Memory B cell (primary cell): ENCODE results near the gene KCNIP2.
A peak's percentile ranks its signal among the peaks of the same experiment; 100 is the strongest.

Experiments used
- ATAC-seq: fragments of 150-1000 bp; cut with Tn5 transposase; 2 replicates; pipeline ENCODE4 v1.10.0; 2021; ENCODE audit warnings: low read depth, mild to moderate bottlenecking, moderate library complexity
- DNase-seq, 2 donors: peaks; one replicate each; pipeline ENCODE4 v3.0.0; 2022; ENCODE audit warnings: low spot score in 2 of 2
- H3K27ac Mint-ChIP-seq: one replicate; pipeline ENCODE4 v1.8.0; 2022; ENCODE audit warnings: mild to moderate bottlenecking, moderate library complexity, mixed read lengths
- H3K27me3 Mint-ChIP-seq: one replicate; pipeline ENCODE4 v1.8.0; 2022; ENCODE audit warnings: mixed read lengths
- H3K36me3 Mint-ChIP-seq: one replicate; pipeline ENCODE4 v1.8.0; 2022; ENCODE audit warnings: mild to moderate bottlenecking, mixed read lengths
- H3K4me1 Mint-ChIP-seq: one replicate; pipeline ENCODE4 v1.8.0; 2022; ENCODE audit warnings: mixed read lengths
- H3K4me3 Mint-ChIP-seq: one replicate; pipeline ENCODE4 v1.8.0; 2022; ENCODE audit warnings: mild to moderate bottlenecking, moderate library complexity, mixed read lengths
- H3K9me3 Mint-ChIP-seq: one replicate; pipeline ENCODE4 v1.8.0; 2022; ENCODE audit warnings: mixed read lengths

KCNIP2 gene

DNA sequence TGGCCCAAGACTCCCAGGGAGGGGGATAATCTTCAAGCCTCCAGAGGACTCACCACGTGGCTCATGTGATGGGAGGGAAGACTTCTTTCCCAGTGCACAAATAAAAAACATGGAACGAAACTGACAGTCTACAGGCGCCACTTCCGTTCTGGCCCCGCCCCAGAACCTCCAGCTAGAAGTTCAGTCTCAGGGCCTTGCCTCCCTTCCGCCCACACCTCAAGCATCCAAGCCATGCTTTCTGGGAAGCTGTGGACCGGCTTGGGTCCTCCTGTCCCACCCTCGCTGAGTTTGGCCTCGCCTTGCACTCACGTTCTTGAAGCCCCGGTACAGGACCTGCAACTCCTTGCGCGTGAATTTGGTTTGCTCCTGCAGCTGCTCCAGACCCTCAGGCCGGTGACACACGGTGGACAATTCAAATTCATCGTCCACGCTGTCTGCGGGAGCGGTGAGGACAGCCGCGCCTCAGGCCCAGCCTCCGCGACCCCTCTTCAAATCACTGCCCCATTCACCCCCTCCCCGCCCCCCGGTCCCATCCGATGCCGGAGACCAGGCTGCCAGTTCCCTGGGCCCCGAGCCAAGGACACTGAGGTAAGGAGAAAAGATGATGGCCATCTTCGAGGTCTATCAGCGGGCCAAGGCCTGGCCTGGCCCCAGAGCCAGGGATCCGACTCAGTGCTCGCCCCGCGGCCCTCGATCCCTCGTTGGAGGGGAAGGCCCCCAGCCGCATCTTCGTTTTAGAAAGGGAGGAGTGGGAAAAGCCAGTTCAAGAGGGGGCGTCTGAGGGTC, 14.6 kb downstream of the KCNIP2 start:
- Mint-ChIP-seq H3K27me3 (no peaks in the 10 kb centered on the region), H3K4me1 (peaks cover 31% of the 10 kb centered on the region), H3K4me3 (peak overlapping the region; percentile 4), H3K36me3 (no peaks in the 10 kb centered on the region), H3K27ac (no peak overlapping the region), H3K9me3 (no peaks in the 10 kb centered on the region)
- DNase-seq (no peak), ATAC-seq (no peak)

- no peak overlapping the region for H3K4me3 Mint-ChIP-seq
- no peaks in the 10 kb centered on the region for H3K36me3 Mint-ChIP-seq
- no peak overlapping the region for H3K27ac Mint-ChIP-seq
Measured at GRCh38 chr10:101827919-101828600, 15.5 kb downstream of the KCNIP2 start.

GRCh38 chr10:101826852-101827434, 16.7 kb downstream of the KCNIP2 start:
- no peak for DNase-seq
- Mint-ChIP-seq H3K27me3 (no peaks in the 10 kb centered on the region), H3K4me3 (no peak overlapping the region), H3K36me3 (peaks cover 3% of the 10 kb centered on the region), H3K9me3 (no peaks in the 10 kb centered on the region), H3K27ac (no peak overlapping the region), H3K4me1 (peaks cover 20% of the 10 kb centered on the region)
- ATAC-seq, result no peak

More at GRCh38 chr10:101827919-101828600, 15.5 kb downstream of the KCNIP2 start:
- no peak for ATAC-seq
- peaks cover 24% of the 10 kb centered on the region for H3K4me1 Mint-ChIP-seq
- no peak for DNase-seq
- no peaks in the 10 kb centered on the region for H3K9me3 Mint-ChIP-seq
- no peaks in the 10 kb centered on the region for H3K27me3 Mint-ChIP-seq

- Mint-ChIP-seq H3K4me1 (peaks cover 7% of the 10 kb centered on the region), H3K27me3 (no peaks in the 10 kb centered on the region), H3K9me3 (no peaks in the 10 kb centered on the region), H3K36me3 (peaks cover 5% of the 10 kb centered on the region), H3K27ac (no peak overlapping the region), H3K4me3 (no peak overlapping the region)
- ATAC-seq (no peak), DNase-seq (no peak)
Measured at GRCh38 chr10:101824736-101825135, 18.9 kb downstream of the KCNIP2 start.

DNA sequence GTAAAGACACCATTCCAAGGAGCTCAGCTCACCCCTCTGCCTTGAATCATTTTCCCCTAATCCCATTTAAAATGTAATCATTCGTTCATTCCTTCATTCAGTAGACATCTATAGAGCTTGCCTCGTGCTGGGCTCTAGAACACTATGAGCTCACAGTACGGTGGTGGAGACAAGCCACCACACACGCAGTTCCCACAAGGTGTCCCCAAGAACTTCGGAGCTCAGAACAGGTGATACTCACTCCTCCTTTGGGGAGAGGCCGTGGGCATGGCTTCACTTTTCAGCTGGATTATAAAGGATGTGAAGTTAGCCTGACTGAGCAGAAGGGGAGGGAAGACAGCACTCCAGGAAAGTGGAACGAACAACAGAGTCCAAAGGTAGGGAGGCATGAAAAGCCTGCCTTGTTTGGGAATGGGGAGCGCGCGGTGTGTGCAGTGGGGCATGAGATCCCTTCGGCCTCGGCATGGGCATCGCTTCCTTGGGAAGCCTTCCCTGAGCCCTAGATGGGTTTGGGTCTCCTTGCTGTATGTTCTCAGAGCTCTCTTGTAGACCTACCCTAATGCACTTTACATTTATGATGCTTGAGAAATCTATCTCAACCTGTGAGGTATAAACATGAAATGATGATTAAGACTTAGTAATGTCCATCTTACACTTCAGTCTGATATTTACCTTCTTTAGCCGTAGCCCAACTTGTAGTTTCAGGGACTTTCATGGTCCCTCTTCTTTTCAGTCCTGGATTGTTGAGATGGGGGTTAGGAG, 24.5 kb downstream of the KCNIP2 start:
- H3K27ac Mint-ChIP-seq, result peak overlapping the region; percentile 95
- no peak for DNase-seq
- peaks cover 27% of the 10 kb centered on the region for H3K4me1 Mint-ChIP-seq
- no peaks in the 10 kb centered on the region for H3K9me3 Mint-ChIP-seq
- H3K27me3 Mint-ChIP-seq, result no peaks in the 10 kb centered on the region
- peak overlapping the region; percentile 95 for H3K4me3 Mint-ChIP-seq
- peaks cover 9% of the 10 kb centered on the region for H3K36me3 Mint-ChIP-seq
- peak; percentile 6 for ATAC-seq

GRCh38 chr10:101818119-101818871, 25.3 kb downstream of the KCNIP2 start, which contains the start of gene OGA:
Gene OGA (minus strand): TSS chr10:101818444. CDS start chr10:101818022, 422 bp downstream.
- H3K27me3 Mint-ChIP-seq, result no peaks in the 10 kb centered on the region
- H3K4me1 Mint-ChIP-seq, result peaks cover 30% of the 10 kb centered on the region
- ATAC-seq (peak; percentile 86), DNase-seq (peak; percentile 86 to 93)
- no peaks in the 10 kb centered on the region for H3K9me3 Mint-ChIP-seq
- peak within 1 kb of the TSS; percentile 95 for H3K4me3 Mint-ChIP-seq
- peaks cover 9% of the 10 kb centered on the region for H3K36me3 Mint-ChIP-seq
- H3K27ac Mint-ChIP-seq, result peak within 1 kb of the TSS; percentile 95

GRCh38 chr10:101817337-101818118, 26.1 kb downstream of the KCNIP2 start:
- peak; percentile 0 for ATAC-seq
- H3K9me3 Mint-ChIP-seq, result no peaks in the 10 kb centered on the region
- peak overlapping the region; percentile 95 for H3K4me3 Mint-ChIP-seq
- H3K27me3 Mint-ChIP-seq, result no peaks in the 10 kb centered on the region
- peak overlapping the region; percentile 95 for H3K27ac Mint-ChIP-seq
- DNase-seq, result no peak
- peaks cover 31% of the 10 kb centered on the region for H3K4me1 Mint-ChIP-seq
- H3K36me3 Mint-ChIP-seq, result peaks cover 9% of the 10 kb centered on the region

GRCh38 chr10:101816913-101817336, 26.7 kb downstream of the KCNIP2 start:
- H3K36me3 Mint-ChIP-seq, result peaks cover 9% of the 10 kb centered on the region
- H3K4me1 Mint-ChIP-seq, result peaks cover 31% of the 10 kb centered on the region
- no peaks in the 10 kb centered on the region for H3K27me3 Mint-ChIP-seq
- peak overlapping the region; percentile 95 for H3K27ac Mint-ChIP-seq
- ATAC-seq (no peak), DNase-seq (no peak)
- H3K9me3 Mint-ChIP-seq, result no peaks in the 10 kb centered on the region
- peak overlapping the region; percentile 95 for H3K4me3 Mint-ChIP-seq

GRCh38 chr10:101816376-101816775, 27.2 kb downstream of the KCNIP2 start:
- H3K9me3 Mint-ChIP-seq, result no peaks in the 10 kb centered on the region
- peak overlapping the region; percentile 95 for H3K4me3 Mint-ChIP-seq
- peaks cover 27% of the 10 kb centered on the region for H3K4me1 Mint-ChIP-seq
- H3K27me3 Mint-ChIP-seq, result no peaks in the 10 kb centered on the region
- H3K27ac Mint-ChIP-seq, result peak overlapping the region; percentile 95
- peaks cover 6% of the 10 kb centered on the region for H3K36me3 Mint-ChIP-seq
- ATAC-seq (no peak), DNase-seq (no peak)

- Mint-ChIP-seq H3K4me1 (peaks cover 28% of the 10 kb centered on the region), H3K27me3 (no peaks in the 10 kb centered on the region), H3K4me3 (peak overlapping the region; percentile 95), H3K36me3 (peaks cover 11% of the 10 kb centered on the region), H3K27ac (peak overlapping the region; percentile 95), H3K9me3 (no peaks in the 10 kb centered on the region)
- DNase-seq (no peak), ATAC-seq (peak; percentile 30)
Measured at GRCh38 chr10:101814466-101815071, 29.0 kb downstream of the KCNIP2 start.

GRCh38 chr10:101812606-101813005, 31.0 kb downstream of the KCNIP2 start:
- H3K4me1 Mint-ChIP-seq, result peaks cover 21% of the 10 kb centered on the region
- H3K27ac Mint-ChIP-seq, result peak overlapping the region; percentile 55
- no peak overlapping the region for H3K4me3 Mint-ChIP-seq
- no peaks in the 10 kb centered on the region for H3K9me3 Mint-ChIP-seq
- H3K36me3 Mint-ChIP-seq, result peaks cover 10% of the 10 kb centered on the region
- no peak for ATAC-seq
- no peak for DNase-seq
- no peaks in the 10 kb centered on the region for H3K27me3 Mint-ChIP-seq

DNA sequence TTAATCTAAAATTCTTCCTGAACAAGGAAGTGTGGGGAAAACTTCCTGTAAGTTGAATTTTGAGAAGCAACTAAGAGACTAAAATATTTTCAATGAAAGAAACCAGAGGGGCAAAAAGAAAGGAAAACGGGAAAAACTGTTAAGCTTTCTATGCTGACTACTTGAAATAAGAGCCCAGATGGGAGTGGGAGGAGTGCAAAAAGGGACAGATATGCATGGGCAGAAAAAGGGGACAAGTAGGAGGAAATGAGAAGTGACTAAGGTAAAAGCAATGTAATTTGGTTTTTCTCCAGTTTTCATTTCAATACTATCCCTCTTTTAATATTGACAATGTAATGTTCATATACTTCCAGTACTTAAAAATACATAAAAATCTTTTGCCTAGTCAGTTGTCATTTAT, 36.4 kb downstream of the KCNIP2 start:
- Mint-ChIP-seq H3K36me3 (peaks cover 16% of the 10 kb centered on the region), H3K27ac (no peak overlapping the region), H3K9me3 (no peaks in the 10 kb centered on the region), H3K4me1 (peaks cover 5% of the 10 kb centered on the region), H3K4me3 (no peak overlapping the region), H3K27me3 (no peaks in the 10 kb centered on the region)
- ATAC-seq (no peak), DNase-seq (no peak)
